PFSK-1 (cell line): ENCODE results near the gene CSKMT.

ENCODE experiments used
- POLR2AphosphoS5 ChIP-seq: IDR thresholded peaks from 2 replicates; pipeline ENCODE4 v1.6.1; 2012; ENCODE audit warnings: low read depth, mild to moderate bottlenecking, control low read depth, low read length, moderate library complexity
- SIN3A ChIP-seq: IDR thresholded peaks from 2 replicates; pipeline ENCODE4 v1.6.1; 2012; ENCODE audit warnings: mild to moderate bottlenecking, low read length, moderate library complexity, borderline replicate concordance; ENCODE audit not compliant: insufficient read depth
- TAF1 ChIP-seq: IDR thresholded peaks from 2 replicates; pipeline ENCODE4 v1.6.1; 2012; ENCODE audit warnings: low read length, control low read depth, borderline replicate concordance; ENCODE audit not compliant: insufficient read depth
- TF ChIP-seq, protein P1 (sequence below), 2 experiments: IDR thresholded peaks; 2 replicates each; pipeline versions ENCODE4 v1.6.1 to v1.8.0; 2011 to 2012; ENCODE audit warnings: low read depth in 2 of 2, low read length in 2 of 2, control low read depth in 1 of 2, inconsistent platforms in 1 of 2, mild to moderate bottlenecking in 1 of 2, moderate library complexity in 1 of 2; ENCODE audit not compliant: insufficient read depth in 1 of 2

DNA sequence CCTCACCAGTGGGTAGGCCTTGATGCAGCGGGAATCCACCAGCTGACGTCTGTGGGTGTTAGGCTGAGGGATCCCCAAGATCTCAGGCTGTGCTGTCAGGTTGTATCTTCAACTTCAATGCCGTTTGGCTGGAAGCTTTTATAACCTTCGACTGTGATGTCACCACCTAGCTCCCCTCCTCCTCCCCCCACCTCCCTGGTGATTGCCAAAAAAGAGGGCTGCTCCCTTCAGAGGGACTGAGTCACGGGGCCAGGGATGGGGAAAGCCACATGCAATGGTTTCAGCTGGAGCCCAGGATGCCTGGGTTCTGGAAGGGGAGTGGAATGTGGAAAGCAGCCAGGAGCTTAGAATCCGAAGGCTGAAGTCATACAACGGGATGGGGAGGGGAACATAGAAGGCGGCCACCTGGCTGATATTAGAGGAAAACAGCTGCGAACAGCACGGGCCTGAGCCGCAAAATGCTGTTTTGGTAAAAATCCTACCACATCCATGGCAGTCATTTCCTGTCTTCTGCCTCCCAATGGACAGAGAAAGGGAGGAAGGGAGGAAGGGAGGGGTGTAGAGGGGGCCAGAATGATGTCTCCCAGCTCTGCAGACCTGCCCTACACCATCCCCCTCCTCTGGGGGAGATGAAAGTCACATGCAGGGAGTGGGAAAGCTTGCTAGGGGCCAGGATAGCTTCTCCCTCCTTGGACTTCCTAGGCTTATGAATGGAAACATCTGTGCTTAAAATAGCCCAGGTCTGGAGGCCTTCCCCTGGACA lies 24.5 kb downstream of the CSKMT start, which contains the start of gene LRRN4CL:
- TF ChIP-seq POLR2AphosphoS5 (no peak), SIN3A (peak; percentile 80; the same call in 1 of the 2 replicates), TAF1 (no peak)
- TF ChIP-seq, protein P1, sequence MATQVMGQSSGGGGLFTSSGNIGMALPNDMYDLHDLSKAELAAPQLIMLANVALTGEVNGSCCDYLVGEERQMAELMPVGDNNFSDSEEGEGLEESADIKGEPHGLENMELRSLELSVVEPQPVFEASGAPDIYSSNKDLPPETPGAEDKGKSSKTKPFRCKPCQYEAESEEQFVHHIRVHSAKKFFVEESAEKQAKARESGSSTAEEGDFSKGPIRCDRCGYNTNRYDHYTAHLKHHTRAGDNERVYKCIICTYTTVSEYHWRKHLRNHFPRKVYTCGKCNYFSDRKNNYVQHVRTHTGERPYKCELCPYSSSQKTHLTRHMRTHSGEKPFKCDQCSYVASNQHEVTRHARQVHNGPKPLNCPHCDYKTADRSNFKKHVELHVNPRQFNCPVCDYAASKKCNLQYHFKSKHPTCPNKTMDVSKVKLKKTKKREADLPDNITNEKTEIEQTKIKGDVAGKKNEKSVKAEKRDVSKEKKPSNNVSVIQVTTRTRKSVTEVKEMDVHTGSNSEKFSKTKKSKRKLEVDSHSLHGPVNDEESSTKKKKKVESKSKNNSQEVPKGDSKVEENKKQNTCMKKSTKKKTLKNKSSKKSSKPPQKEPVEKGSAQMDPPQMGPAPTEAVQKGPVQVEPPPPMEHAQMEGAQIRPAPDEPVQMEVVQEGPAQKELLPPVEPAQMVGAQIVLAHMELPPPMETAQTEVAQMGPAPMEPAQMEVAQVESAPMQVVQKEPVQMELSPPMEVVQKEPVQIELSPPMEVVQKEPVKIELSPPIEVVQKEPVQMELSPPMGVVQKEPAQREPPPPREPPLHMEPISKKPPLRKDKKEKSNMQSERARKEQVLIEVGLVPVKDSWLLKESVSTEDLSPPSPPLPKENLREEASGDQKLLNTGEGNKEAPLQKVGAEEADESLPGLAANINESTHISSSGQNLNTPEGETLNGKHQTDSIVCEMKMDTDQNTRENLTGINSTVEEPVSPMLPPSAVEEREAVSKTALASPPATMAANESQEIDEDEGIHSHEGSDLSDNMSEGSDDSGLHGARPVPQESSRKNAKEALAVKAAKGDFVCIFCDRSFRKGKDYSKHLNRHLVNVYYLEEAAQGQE (IDR thresholded peaks at IDR 0.05; ENCODE audit: insufficient read depth in 1 of 2, low read depth in 2 of 2, low read length in 2 of 2): no peak; a peak in 1 of 4 replicates
